Prostate gland (tissue), 2 donors: ENCODE data around the gene TRIM54.

Experiments
- CTCF ChIP-seq, 4 experiments: fragments of 200-600 bp in 2 of 4; fragments of 450-650 bp in 2 of 4; sonication (generic) in 2 of 4; IDR thresholded peaks; 1 replicate in 3 of 4; 2 replicates in 1 of 4; pipeline ENCODE4 v1.5.1; 2016 to 2019; ENCODE audit warnings: antibody characterized with exemption in 4 of 4, mild to moderate bottlenecking in 2 of 4, moderate library complexity in 2 of 4
- POLR2A ChIP-seq: fragments of 450-650 bp; IDR thresholded peaks from one replicate; pipeline ENCODE4 v1.6.1; 2016; ENCODE audit warnings: antibody characterized with exemption, mild to moderate bottlenecking
- POLR2AphosphoS5 ChIP-seq: sonication (generic); formaldehyde crosslinking; IDR thresholded peaks from one replicate; pipeline ENCODE4 v1.6.1; 2017; ENCODE audit warnings: antibody characterized with exemption

GRCh38 chr2:27306136-27306535, 23.9 kb downstream of the TRIM54 start:
- TF ChIP-seq CTCF (IDR thresholded peaks at IDR 0.05) (no peak), POLR2AphosphoS5 (no peak), POLR2A (no peak)
